C4-2B (cell line): ENCODE data around the gene PCNT.

Experiments
- CTCF ChIP-seq: fragments of 450-650 bp; conservative IDR thresholded peaks from 2 replicates; pipeline ENCODE4 v1.5.1; 2017; ENCODE audit warnings: mild to moderate bottlenecking
- ZFX ChIP-seq: fragments of 450-650 bp; IDR thresholded peaks from 2 replicates; pipeline ENCODE4 v1.6.1; 2017

- TF ChIP-seq CTCF (no peak), ZFX (no peak)
Observed at GRCh38 chr21:46319186-46319585, 4.8 kb upstream of the PCNT start.
